NCI-H146 treated with DMSO at 0.1 percent for 48 hours (cell line): ENCODE results near the gene PLCG1.

Experiments
- DNase-seq: peaks from one replicate; lab custom pipeline; 2025; ENCODE audit not compliant: unreplicated experiment; lab: John Stamatoyannopoulos, UW

Gene PLCG1

GRCh38 chr20:41176711-41177552 lies 39.6 kb downstream of the PLCG1 start:
- DNase-seq: no peak

GRCh38 chr20:41177636-41178035 lies 40.3 kb downstream of the PLCG1 start:
- DNase-seq: no peak

- no peak for DNase-seq
Measured at GRCh38 chr20:41178495-41178894, 41.2 kb downstream of the PLCG1 start.

DNA sequence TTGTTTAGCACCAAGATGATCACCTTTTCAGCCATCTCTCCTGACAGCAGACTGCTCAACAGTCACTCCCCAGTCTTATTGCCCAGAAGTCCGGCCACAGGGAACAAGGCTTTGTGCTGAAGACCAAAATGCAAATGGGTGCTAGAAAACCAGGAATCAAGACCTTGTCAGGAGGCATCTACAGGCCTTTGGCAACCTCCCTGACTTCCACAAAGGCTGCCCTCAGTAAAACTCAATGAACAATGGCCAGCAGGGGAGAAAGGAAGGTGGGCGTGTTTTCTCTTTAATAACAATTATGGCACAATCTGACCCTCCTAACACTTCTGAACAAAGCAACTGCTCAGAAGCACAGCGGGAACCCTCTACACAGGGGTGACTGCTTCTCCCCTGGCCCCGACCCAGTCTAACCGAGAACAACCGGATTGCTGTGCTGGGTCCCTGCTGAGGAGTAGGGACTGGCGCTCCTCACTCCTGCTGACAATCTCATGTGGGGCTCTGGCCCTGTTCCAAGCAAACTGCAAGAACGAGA lies 41.6 kb downstream of the PLCG1 start:
- DNase-seq: peak; percentile 89

- DNase-seq: no peak
Measured at GRCh38 chr20:41179961-41180360, 42.6 kb downstream of the PLCG1 start.

DNA sequence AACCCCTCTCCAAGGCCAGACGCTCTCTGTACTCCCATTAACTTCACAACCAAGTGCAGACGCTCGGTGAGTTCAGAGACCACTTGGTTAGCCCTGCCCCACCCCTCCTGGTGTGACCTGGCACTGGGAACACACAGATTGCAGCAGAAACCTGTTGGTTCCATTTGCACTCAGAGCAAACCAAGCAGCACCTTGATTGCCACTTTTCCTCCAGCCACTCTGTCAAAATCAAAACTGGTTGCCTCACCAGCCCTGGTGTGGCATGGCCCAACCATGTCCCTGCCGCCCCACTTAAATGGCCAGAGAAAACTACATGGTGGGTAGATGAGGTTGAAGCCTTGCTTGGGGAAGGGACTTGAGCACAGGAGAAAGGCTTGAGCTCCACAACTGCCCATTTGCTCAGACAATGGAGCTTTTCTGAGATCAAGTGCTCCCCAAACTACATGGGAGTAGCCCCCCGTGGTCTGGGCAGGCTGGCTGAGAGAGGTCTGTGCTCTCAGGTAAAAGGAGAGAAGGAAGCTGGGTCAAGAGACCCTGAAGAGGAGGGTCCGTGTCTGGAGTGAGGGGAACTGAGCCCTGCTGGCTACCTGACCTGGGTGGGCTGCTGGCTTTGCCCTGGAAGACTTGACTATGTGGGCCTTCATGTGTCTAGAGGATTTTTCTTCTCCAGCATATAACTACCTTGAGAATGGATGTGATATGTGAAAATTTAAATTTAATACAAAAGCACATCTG lies 43.4 kb downstream of the PLCG1 start:
- DNase-seq: no peak

- DNase-seq: no peak
Measured at GRCh38 chr20:41181567-41181966, 44.2 kb downstream of the PLCG1 start.

GRCh38 chr20:41182296-41183212 lies 45.2 kb downstream of the PLCG1 start:
- DNase-seq: no peak

DNA sequence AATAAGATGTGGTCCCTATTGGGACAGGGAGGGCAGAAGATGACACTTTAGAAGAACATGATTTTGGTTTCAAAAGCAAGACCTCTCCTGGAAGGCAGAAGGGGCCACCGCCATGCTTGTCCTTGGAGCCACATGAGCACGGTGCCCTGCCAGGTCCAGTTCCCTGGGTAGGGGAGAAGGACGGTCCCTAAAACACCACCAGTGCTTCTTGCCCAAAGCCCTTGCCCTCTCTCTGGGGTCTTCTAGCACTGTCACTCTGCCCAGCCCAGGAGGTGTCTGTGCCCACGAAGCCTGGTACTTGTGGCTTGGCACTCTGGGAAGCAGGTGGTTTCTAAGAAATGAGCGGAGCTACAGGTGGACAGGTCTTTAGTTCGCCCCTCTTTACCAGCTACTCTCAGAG lies 46.0 kb downstream of the PLCG1 start:
- no peak for DNase-seq

DNA sequence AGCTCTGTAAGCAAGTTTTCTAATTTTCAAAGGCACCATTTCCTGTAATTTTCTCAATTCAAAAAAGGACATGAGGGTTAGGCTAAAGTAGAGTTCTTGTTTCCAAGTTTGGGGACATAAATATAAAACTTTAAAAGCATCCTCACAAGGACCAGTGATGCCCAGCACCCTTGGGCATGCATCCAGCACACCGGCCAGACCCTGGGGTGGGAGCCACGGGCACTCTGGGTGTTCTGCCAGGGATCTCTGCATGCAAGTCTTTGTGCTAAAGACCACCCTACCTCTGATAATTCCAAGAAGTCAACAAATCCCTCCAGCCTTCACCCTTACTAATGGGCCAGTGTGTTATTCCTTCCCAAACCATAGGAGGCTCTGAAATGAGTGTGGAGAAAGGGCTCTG lies 46.5 kb downstream of the PLCG1 start:
- no peak for DNase-seq

GRCh38 chr20:41185013-41185757 lies 47.8 kb downstream of the PLCG1 start:
- no peak for DNase-seq

DNA sequence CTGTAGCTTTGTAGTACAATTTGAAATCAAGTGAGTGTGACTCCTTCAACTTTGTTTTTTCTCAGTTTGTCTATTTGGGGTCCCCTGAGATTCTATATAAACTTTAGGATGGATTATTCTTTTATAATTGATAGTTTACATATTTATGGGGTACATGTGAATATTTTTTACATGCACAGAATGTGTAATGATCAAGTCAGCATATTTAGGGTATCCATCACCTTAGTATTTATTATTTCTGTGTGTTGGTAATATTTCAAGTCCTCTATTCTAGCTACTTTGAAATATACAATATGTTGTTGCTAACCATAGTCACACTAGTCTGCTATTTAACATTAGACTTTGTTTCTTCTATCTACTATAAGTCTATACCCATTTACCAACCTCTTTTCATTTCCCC lies 50.3 kb downstream of the PLCG1 start:
- DNase-seq: no peak

DNA sequence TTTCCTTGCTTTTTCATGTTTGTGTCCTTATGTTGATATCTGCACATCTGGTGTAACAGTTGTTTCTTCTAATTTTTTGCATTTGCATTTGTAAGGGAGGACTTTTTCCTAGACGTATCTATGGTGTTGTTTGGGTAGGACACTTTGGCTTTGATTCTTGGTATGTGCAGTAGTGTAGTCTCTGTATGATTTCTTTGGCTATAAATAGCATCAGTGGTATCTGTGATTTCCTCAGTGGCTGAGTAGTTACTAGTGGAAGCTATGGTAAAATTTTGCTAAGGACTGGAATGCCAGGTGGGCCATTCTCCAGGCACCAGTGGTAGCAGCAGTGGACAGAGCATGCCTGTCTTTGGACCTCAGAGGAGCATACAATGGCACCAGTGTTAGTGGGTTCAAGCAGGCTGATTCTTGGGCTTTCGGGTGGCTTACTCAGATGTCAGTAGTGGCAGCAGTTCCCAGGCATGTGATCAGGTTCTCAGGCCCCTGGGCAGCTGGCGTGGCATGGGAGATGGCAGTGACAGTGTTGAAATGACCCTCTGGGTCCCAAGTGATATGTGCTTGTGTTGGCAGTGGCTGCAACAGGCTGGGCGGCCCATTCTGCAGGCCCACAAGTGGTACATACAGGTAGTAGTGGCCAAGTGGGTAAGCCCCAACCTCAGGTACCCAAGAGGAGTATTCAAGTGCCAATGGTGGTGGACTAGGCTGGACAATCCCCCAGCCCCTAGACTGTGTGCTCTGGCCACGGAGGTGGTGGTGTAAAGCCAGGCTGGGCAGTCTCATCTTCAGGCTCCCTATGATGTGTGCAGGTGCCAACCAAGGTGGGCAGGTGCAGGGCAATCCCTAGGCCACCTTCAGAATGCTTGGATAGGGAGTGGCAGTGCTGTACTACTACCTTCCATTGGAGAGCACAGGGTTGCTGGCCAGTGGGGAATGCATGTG lies 54.5 kb downstream of the PLCG1 start:
- no peak for DNase-seq

DNA sequence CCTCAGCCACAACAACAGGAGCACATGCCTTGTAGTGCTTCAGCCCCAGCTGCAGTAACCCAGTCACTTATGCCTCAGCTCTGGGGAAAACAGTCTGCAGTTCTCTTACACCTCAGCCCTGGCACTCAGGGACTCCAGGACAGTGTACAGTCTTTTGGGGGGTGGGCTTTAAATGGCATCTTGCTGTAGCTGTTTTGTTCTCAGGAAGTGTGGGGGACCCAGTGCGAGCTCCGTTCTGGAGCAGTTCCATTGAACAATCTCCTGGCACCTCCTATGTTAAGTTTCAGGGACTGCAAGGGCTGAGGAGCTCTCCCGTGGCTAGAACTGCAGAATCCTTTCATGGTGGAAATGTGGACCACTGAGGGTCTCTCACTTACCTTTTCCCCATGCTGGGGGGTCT lies 55.2 kb downstream of the PLCG1 start:
- no peak for DNase-seq

- no peak for DNase-seq
Measured at GRCh38 chr20:41196653-41197225, 59.4 kb downstream of the PLCG1 start.

DNA sequence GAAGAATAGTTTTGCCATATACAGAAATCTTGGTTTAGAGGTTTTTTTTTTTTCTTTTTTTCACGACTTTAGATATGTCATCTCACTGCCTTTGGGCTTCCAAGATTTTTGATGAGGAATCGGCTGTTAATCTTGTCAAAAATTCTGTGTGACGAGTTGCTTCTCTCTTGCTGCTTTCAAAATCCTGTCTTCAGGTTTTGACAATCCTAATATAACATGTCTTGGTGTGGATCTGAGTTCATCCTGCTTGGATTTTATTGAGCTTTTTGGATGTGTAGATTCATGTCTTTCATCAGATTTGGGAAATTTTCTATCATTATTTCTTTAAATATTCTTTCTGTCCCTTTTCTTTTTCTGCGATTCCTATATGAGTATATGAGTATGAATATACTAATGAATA lies 61.1 kb downstream of the PLCG1 start:
- no peak for DNase-seq

DNA sequence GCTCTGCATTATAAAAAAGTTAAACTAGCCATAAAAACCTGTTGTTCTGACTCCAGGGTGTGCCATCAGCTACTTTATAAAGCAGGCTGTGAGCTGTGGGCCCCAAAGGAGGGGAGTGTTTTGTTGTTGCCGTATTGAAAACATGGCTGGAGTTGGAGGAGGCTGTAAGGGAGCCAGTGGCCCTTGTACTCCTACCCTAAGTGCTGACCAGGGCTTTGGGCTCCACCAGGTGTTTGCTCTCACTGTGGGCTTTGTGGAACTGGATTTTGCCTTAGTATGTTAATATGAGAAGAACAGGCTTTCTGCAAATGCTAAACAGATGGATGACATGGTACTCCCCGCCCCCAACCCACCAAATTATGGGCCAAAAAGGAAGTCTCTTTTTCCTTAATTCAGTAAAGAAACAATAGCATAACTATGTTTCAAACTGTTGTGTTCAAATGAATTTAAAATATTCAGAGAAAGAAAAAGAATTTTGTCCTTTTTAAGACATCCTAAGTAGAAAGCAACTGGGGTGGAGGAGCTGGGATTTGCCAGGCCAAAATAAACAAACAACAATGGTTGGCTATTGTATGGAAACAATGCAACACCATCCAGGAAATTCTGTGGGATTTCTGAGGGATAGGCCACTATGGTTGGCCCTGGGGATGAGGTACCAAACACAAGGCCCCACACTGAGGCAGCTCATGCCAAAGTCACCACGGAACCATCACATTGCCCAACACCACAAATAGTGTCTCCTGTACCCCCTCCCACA lies 63.3 kb downstream of the PLCG1 start:
- no peak for DNase-seq

GRCh38 chr20:41201760-41202159 lies 64.4 kb downstream of the PLCG1 start:
- no peak for DNase-seq
